Type B pancreatic cell (in vitro differentiated cells): ENCODE measurements around the gene RASSF7. TPM values are rescaled to one million over a fixed set of nuclear protein-coding genes. Genes with fewer than 3 reads are reported as not detected.

Experiments
- DNase-seq: peaks from one replicate; pipeline ENCODE4 v3.0.0; 2021; ENCODE audit warnings: mixed read lengths; ENCODE audit not compliant: unreplicated experiment; ENCODE audit errors: extremely low spot score
- H3K27ac Mint-ChIP-seq: 2 replicates; pipeline ENCODE4 v1.8.0; 2021; ENCODE audit warnings: mild to moderate bottlenecking, mixed read lengths
- H3K27me3 Mint-ChIP-seq: 2 replicates; pipeline ENCODE4 v1.8.0; 2021; ENCODE audit warnings: mixed read lengths
- H3K36me3 Mint-ChIP-seq: 2 replicates; pipeline ENCODE4 v1.8.0; 2021; ENCODE audit warnings: mixed read lengths
- H3K4me1 Mint-ChIP-seq: one replicate; pipeline ENCODE4 v1.8.0; 2021; ENCODE audit warnings: mixed read lengths; ENCODE audit not compliant: unreplicated experiment
- H3K4me3 Mint-ChIP-seq: 2 replicates; pipeline ENCODE4 v1.8.0; 2021; ENCODE audit warnings: mild to moderate bottlenecking, mixed read lengths
- H3K9me3 Mint-ChIP-seq: 2 replicates; pipeline ENCODE4 v1.8.0; 2021; ENCODE audit warnings: mixed read lengths
- total RNA-seq: library from RNA; stranded (reverse); gene quantifications from 2 replicates; pipeline ENCODE4 v1.2.1, GENCODE V29; 2021; ENCODE audit warnings: low replicate concordance
- TF ChIP-seq, protein P1 (sequence below): fragments of 200-600 bp; sonication (generic); conservative IDR thresholded peaks from 2 replicates; pipeline ENCODE4 v1.5.0; 2021; ENCODE audit warnings: antibody characterized with exemption, mild to moderate bottlenecking

Gene RASSF7
- total RNA-seq, 1 donor from 2014 or later = 35.7 TPM

DNA sequence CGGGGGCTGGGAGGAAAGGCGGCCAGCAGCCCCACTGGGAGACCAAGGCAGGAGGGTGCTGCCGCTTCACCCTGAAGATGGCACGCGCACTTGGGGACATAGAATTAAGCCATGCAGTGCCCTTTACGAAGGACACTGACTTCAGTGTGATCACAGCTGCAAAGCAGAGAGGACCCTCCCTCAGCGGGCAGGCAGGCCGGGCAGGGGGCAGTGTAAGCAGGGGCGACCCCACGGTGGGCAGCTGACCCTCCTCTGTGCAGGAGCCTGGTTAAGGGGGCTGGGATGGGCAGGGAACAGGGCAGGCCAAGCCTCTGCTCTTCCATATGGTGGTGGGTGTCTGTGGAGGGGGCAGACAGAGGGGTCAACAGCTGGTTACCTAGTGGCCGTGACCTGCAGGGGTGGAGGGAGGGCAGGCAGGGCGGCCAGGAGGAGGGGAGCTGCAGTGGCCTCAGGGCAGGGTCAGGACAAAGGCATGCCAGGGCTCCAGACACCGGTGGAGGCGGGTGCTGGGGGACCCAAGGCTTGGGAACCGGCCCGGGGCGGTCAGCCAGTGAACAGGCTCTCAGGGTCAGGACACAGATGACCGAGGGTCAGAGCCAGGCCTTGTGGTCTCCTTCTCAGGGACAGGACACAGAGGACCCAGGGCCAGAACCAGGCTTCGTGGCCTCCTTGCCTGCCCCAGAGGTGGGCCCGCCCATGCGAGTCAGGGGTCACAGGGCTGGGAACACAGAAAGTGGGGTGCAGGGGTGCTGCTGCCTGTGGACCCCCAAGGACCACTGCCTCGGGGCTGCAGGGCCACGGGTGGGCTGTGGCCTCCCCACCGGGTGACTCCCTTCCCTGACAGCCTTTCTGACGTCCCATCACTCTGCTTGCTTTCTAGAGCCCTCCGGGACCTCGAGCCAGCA lies 7.4 kb upstream of the RASSF7 start:
- Mint-ChIP-seq H3K27me3 (peaks cover 14% of the 10 kb centered on the region), H3K36me3 (no peaks in the 10 kb centered on the region), H3K4me3 (peak overlapping the region; percentile 39), H3K27ac (no peak overlapping the region), H3K4me1 (no peaks in the 10 kb centered on the region), H3K9me3 (no peaks in the 10 kb centered on the region)
- DNase-seq = no peak
- TF ChIP-seq, protein P1, sequence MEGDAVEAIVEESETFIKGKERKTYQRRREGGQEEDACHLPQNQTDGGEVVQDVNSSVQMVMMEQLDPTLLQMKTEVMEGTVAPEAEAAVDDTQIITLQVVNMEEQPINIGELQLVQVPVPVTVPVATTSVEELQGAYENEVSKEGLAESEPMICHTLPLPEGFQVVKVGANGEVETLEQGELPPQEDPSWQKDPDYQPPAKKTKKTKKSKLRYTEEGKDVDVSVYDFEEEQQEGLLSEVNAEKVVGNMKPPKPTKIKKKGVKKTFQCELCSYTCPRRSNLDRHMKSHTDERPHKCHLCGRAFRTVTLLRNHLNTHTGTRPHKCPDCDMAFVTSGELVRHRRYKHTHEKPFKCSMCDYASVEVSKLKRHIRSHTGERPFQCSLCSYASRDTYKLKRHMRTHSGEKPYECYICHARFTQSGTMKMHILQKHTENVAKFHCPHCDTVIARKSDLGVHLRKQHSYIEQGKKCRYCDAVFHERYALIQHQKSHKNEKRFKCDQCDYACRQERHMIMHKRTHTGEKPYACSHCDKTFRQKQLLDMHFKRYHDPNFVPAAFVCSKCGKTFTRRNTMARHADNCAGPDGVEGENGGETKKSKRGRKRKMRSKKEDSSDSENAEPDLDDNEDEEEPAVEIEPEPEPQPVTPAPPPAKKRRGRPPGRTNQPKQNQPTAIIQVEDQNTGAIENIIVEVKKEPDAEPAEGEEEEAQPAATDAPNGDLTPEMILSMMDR = no peak

DNA sequence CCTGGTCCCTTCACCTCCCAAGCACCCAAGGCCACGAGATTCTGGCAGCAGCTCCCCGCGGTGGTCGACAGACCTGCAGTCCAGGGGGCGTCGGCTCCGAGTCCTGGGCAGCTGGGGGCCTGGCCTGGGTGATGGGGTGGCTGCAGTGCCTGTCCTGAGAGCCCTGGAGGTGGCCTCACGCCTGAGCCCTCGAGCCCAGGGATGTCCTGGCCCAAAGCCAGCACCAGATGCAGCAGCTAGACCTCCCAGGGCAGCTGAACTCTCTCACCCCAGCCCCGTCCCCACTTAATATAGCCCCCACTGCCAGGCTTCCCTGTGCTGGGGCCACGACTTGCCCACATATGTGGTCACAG lies 6.8 kb upstream of the RASSF7 start:
- H3K36me3 Mint-ChIP-seq = no peaks in the 10 kb centered on the region
- TF ChIP-seq, protein P1 = no peak
- peaks cover 14% of the 10 kb centered on the region for H3K27me3 Mint-ChIP-seq
- no peaks in the 10 kb centered on the region for H3K9me3 Mint-ChIP-seq
- DNase-seq = no peak
- no peak overlapping the region for H3K27ac Mint-ChIP-seq
- H3K4me1 Mint-ChIP-seq = no peaks in the 10 kb centered on the region
- H3K4me3 Mint-ChIP-seq = no peak overlapping the region

DNA sequence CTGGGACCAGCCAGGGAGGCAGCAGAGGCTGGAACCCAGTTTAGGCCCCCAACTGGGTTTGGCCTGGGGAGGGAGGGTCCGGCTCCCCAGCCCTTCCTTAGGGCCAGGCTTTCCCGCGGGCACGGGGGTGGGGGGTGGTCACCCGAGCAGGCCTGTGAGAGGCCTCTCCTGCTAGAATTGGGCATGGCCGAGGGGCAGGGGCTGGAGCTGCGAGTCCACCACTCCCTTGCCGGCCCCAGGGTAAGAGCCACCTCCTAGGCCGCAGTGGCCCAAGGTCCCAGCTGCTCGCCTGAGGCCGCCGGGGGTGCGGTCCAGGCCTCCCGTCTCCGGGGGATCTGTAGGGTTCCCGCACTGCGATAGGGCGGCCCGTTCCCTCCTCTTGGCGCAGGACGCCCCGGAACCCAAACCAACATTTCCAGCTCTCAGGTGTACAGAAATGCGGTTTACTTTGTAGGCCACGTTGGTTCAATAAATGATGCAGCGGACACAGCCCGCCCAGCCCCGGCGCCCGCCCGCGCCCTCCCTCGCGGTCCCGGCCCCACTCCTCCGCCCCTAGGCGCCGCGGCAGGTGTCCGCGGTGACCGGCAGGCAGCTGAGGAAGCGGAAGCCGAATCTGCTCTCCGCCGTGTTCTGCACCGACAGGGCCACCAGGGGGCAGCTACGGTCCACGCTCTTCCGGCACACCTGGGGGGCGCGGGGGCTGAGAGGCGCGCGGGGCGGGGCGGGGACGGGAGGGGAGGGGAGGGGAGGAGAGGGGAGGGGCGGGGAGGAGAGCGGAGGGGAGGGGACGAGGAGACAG lies 6.1 kb upstream of the RASSF7 start:
- TF ChIP-seq, protein P1 = peak; percentile 75
- Mint-ChIP-seq H3K9me3 (no peaks in the 10 kb centered on the region), H3K4me3 (no peak overlapping the region), H3K4me1 (peaks cover under 1% of the 10 kb centered on the region), H3K27ac (no peak overlapping the region), H3K36me3 (no peaks in the 10 kb centered on the region), H3K27me3 (peaks cover 14% of the 10 kb centered on the region)
- DNase-seq = no peak

DNA sequence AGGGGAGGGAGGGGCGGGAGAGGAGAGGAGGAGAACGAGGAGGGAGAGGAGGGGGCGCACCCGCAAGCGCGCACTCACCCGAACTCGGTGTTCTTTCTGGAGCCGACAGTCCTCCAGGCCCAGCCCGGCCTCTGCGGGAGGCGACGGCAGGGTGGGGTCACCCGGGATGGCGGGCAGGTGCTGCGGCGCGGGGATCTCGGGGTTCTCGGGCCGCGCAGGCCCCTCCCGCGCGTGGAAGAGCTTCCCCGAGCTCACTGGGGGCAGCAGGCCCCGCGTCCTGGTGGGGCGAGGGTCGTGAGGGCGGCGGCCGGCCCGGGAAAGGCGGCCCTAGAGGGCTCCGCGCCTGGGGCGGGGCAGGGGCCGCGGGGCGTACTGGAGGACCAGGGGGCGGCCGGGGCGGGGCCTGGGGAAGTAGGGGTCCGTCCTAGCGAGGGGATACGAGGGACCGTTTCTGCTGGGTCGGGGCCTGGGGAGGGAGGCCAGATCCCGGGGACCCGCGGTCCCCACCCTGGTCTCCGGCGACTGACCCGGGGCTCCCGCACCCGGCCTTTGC lies 5.5 kb upstream of the RASSF7 start:
- Mint-ChIP-seq H3K36me3 (no peaks in the 10 kb centered on the region), H3K9me3 (no peaks in the 10 kb centered on the region), H3K27me3 (peaks cover 18% of the 10 kb centered on the region), H3K4me1 (peaks cover 5% of the 10 kb centered on the region), H3K27ac (no peak overlapping the region), H3K4me3 (no peak overlapping the region)
- DNase-seq = no peak
- TF ChIP-seq, protein P1 = peak; percentile 10

DNA sequence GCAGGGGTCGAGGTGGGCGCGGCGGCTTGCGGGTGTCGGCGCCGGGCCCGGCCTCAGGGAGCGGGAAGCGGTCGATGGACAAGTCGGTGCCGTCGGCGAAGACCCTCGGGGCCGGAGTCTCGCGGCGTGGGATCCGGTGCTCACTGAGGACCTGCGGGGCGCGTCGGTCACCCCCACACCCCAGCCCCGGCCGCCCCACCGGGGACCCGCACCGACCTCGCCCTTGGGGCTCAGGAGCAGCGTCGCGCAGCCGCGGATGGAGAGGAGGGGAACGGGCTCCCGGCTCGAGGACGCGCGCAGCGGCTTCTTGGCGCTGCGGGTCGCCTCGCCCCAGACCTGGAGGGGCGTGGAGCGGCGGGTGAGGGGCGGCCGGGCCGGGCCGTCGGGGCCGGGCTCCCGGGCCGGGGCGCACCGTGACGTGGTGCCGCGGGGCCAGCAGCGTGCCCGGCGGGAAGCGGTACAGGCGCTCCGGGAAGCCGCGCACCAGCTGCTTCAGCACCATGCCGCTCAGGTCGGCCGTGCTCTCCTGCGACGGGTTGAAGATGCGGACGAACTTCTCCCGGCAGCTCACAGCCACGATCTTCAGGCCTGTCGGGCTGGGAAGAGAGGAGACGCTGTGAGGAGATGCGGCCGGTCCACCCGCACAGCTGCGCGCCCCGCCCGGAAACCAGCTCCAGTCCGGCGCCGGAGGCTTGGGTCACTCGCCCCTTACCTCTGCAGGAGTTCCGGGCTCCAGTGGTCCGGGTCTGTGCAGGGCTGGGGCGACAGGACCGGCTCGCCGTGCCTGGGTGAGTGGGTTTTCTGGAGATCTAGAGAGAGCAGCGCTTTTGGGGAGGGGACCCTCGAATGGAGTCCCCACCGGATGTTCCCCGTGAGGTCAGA lies 4.7 kb upstream of the RASSF7 start:
- H3K4me3 Mint-ChIP-seq = peak overlapping the region; percentile 14
- H3K4me1 Mint-ChIP-seq = peaks cover 5% of the 10 kb centered on the region
- H3K9me3 Mint-ChIP-seq = no peaks in the 10 kb centered on the region
- TF ChIP-seq, protein P1 = no peak
- no peaks in the 10 kb centered on the region for H3K36me3 Mint-ChIP-seq
- peaks cover 18% of the 10 kb centered on the region for H3K27me3 Mint-ChIP-seq
- DNase-seq = no peak
- H3K27ac Mint-ChIP-seq = no peak overlapping the region
